Gastroesophageal sphincter (tissue), 4 donors: Measurements from ENCODE around the gene KRT35. TPM values are rescaled to one million over a fixed set of nuclear protein-coding genes. Genes with fewer than 3 reads are reported as not detected.

ENCODE experiments used
- ATAC-seq: fragments of 150-250 bp; one replicate; pipeline ENCODE4 v1.9.1; 2016; ENCODE audit warnings: mild to moderate bottlenecking, moderate library complexity
- H3K27ac ChIP-seq, 4 donors: fragments of 200-600 bp; sonication (generic) in 3 of 4; 1 replicate in 3 of 4; 2 replicates in 1 of 4; pipeline ENCODE4 v1.5.1; 2016 to 2019
- H3K27me3 ChIP-seq: fragments of 200-600 bp; sonication (generic); one replicate; pipeline ENCODE4 v1.5.1; 2019
- H3K36me3 ChIP-seq, 2 donors: fragments of 200-600 bp; sonication (generic); one replicate each; pipeline ENCODE4 v1.5.1; 2019; ENCODE audit warnings: control low read depth in 1 of 2
- H3K4me1 ChIP-seq, 3 donors: fragments of 200-600 bp; sonication (generic); 1 replicate in 2 of 3; 2 replicates in 1 of 3; pipeline ENCODE4 v1.5.1; 2016 to 2019; ENCODE audit warnings: control low read depth in 2 of 3
- H3K4me3 ChIP-seq, 2 donors: fragments of 200-600 bp; sonication (generic); one replicate each; pipeline ENCODE4 v1.5.1; 2019; ENCODE audit warnings: mild to moderate bottlenecking in 1 of 2, moderate library complexity in 1 of 2
- H3K9me3 ChIP-seq, 3 donors: fragments of 200-600 bp; sonication (generic); one replicate each; pipeline ENCODE4 v1.5.1; 2017 to 2019; ENCODE audit warnings: control low read depth in 2 of 3
- EP300 ChIP-seq: sonication (generic); formaldehyde crosslinking; IDR thresholded peaks from one replicate; pipeline ENCODE4 v1.6.1; 2017; ENCODE audit warnings: antibody characterized with exemption, mild to moderate bottlenecking
- POLR2A ChIP-seq, 2 donors: fragments of 450-650 bp; IDR thresholded peaks; one replicate each; pipeline ENCODE4 v1.6.1; 2017; ENCODE audit warnings: antibody characterized with exemption in 2 of 2, mild to moderate bottlenecking in 2 of 2, moderate library complexity in 1 of 2
- POLR2AphosphoS5 ChIP-seq: sonication (generic); formaldehyde crosslinking; IDR thresholded peaks from one replicate; pipeline ENCODE4 v1.6.1; 2017; ENCODE audit warnings: antibody characterized with exemption
- WGBS, 2 donors: methylation state at CpG; one replicate each; pipeline ENCODE4 v1.1.5; 2018; ENCODE audit warnings: low coverage in 1 of 2; 5-methylcytosine and 5-hydroxymethylcytosine counted together
- total RNA-seq, 4 donors: library from RNA; depleted of rRNA; stranded (reverse); fragments of >200 nt; gene quantifications; one replicate each; pipeline ENCODE4 v1.1.0, GENCODE V29; 2016
- TF ChIP-seq, protein P1 (sequence below), 4 experiments: fragments of 200-600 bp in 2 of 4; fragments of 450-650 bp in 2 of 4; sonication (generic) in 1 of 4; IDR thresholded peaks; one replicate each; pipeline ENCODE4 v1.5.1; 2017 to 2019; ENCODE audit warnings: antibody characterized with exemption in 4 of 4, mild to moderate bottlenecking in 2 of 4, moderate library complexity in 2 of 4

Gene KRT35
- total RNA-seq, 4 donors from 2014 or later, result not detected

DNA sequence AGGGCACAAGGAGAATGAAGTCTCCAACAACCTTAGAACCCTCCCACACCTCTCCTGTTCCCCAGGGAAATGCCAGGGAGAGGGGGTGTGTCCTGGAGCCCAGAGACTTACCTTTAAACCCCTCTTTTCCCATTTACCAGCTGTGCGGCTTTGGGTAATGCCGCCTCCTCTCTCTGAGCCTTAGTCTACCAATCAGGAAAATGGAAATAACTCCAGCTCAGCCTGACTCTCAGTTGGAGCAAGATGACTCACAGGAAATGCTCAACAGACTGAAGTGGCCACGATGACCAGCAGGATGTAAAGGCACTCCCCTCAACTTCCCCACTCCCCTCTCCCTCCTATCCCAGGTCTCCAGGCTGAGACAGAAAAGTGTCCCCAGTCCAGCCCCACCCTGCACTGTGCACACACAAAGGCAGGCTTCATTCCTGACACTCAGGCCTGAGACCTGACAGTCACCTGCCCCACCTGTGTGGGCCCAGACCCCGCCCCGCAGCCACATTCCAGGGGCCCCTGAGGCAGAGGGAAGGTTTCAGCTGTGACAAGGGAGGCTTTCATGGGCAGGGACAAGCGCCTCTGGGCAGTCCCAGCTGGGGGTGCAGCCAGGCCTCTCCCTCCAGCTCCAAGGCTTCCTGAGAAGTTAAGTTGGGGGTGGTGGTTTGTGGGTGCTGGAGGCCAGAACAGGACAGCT is 40.8 kb upstream of the KRT35 start:
- Histone ChIP-seq H3K27ac (no peak overlapping the region), H3K9me3 (no peaks in the 10 kb centered on the region), H3K4me1 (no peaks in the 10 kb centered on the region), H3K36me3 (no peaks in the 10 kb centered on the region), H3K27me3 (peaks cover 27% of the 10 kb centered on the region), H3K4me3 (no peak overlapping the region)
- 80% methylated on average over 1 of the region's 6 CpGs; no CpG with 5 or more reads in 1 of the 2 donors for WGBS, 2 donors
- TF ChIP-seq EP300 (no peak), POLR2AphosphoS5 (no peak), POLR2A (IDR thresholded peaks at IDR 0.05) (no peak)
- TF ChIP-seq, protein P1, sequence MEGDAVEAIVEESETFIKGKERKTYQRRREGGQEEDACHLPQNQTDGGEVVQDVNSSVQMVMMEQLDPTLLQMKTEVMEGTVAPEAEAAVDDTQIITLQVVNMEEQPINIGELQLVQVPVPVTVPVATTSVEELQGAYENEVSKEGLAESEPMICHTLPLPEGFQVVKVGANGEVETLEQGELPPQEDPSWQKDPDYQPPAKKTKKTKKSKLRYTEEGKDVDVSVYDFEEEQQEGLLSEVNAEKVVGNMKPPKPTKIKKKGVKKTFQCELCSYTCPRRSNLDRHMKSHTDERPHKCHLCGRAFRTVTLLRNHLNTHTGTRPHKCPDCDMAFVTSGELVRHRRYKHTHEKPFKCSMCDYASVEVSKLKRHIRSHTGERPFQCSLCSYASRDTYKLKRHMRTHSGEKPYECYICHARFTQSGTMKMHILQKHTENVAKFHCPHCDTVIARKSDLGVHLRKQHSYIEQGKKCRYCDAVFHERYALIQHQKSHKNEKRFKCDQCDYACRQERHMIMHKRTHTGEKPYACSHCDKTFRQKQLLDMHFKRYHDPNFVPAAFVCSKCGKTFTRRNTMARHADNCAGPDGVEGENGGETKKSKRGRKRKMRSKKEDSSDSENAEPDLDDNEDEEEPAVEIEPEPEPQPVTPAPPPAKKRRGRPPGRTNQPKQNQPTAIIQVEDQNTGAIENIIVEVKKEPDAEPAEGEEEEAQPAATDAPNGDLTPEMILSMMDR (IDR thresholded peaks at IDR 0.05), result no peak
- no peak for ATAC-seq

DNA sequence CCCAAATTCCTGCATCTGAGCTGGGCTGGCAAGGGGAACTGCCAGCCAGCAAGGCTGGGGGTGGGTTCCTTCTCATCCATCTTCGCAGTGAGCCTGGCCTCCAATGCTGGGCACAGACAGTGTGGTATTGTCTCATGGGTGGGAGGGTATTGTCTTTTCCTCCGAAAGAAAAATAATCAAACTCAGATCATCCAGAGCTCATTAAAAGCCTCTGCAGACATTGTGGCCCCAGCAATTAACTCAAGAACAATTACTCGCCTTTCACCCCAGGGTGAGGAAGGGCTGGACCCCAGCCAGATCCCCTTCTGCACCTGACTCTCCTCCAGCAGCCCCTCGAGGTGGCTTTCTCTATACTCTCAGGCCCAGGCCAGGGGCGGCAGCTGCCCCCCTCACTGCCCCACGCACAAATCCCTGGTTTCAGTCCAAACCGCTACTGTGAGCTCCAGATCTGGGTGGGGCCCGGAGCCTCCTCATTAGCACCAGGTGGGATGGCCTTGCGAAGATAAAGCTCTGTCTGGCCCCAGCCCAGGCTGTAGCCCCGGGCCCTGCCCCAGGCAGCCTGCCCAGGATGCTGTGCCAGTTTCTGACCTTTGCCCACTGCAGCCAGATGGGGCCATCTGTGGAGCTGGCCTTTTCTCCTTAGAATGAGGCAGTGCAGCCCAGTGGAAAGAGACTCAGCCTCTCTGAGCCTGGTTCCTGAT is 40.0 kb upstream of the KRT35 start:
- no peaks in the 10 kb centered on the region for H3K9me3 ChIP-seq
- 40% methylated on average over 1 of the region's 10 CpGs; no CpG with 5 or more reads in 1 of the 2 donors for WGBS, 2 donors
- TF ChIP-seq POLR2AphosphoS5 (no peak), POLR2A (IDR thresholded peaks at IDR 0.05) (no peak), EP300 (no peak)
- TF ChIP-seq, protein P1 (IDR thresholded peaks at IDR 0.05), result no peak
- no peak overlapping the region for H3K4me3 ChIP-seq
- H3K36me3 ChIP-seq, result no peaks in the 10 kb centered on the region
- no peaks in the 10 kb centered on the region for H3K4me1 ChIP-seq
- H3K27me3 ChIP-seq, result peaks cover 20% of the 10 kb centered on the region
- H3K27ac ChIP-seq, result no peak overlapping the region
- no peak for ATAC-seq

DNA sequence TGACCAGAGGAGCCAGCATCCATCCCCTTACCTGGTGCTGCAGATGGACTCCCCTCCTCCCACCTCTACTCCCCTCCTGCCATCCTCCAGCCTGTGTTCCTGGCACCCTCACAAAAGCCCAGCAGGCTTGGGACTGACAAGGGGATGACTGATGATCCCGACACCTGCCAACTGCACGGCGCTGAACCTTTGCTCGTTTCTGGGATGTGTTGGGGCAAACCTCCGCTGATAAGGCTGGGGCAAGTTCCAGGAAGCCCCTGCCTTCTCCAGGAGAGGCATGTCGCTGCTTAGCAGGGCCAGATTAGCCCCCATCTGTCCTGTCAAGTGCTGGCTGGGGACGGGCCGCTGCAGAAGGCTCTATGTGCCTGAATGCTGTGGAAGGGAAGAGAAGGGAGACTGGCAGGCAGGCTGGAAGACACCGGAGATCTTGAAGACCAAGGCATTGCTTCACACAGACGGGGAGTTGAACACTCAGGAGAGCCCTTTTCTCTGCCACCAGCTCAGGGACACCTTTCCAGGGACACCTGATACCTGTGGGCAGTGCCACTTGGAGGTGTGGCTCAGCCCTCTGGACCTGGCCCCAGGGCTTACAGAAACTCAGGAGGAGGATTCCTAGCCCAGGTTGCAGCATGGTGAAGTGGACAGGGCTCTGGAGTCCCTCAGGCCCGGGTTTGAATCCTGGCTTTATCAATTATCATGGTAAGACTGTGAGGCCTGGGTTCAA is 38.7 kb upstream of the KRT35 start:
- Histone ChIP-seq H3K36me3 (no peaks in the 10 kb centered on the region), H3K4me3 (no peak overlapping the region), H3K9me3 (no peaks in the 10 kb centered on the region), H3K4me1 (no peaks in the 10 kb centered on the region), H3K27me3 (peaks cover 20% of the 10 kb centered on the region), H3K27ac (no peak overlapping the region)
- no peak for ATAC-seq
- no peak for TF ChIP-seq EP300
- no peak for TF ChIP-seq POLR2AphosphoS5
- TF ChIP-seq, protein P1 (IDR thresholded peaks at IDR 0.05), result no peak
- TF ChIP-seq POLR2A (IDR thresholded peaks at IDR 0.05), result no peak
- 50 to 68% methylated on average over 1 to 3 of the region's 11 CpGs for WGBS, 2 donors

DNA sequence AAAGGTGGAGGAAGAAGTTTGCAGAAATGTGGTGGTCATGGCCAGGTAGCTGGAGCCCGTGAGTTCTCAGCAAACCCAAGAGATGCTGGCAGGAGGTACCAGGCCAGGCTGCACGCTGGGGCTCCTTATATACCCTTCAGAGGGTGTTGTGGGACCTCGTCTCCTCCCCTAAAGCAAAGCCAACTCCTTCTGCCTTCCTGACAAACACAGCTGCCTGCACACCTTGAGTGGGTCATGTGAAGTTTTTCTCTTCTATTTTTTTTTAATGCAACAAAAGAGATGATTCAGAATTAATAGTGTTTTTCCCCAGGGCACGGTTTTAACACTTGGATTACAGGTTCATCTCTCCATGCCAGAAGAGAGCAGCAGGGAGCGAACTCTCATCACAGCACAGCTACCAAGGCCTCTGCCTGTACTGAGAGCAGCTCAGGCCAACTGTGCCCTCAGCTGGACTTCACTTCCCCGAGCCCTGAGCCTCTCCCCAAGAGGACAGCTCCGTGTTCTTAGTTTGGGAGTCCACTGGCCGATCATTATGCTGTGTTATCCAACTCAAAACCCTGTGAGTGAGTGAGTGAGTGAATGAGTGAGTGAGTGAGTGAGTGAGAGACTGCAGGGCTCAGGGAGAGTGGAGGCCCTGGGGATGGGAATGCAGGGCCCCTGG is 38.0 kb upstream of the KRT35 start, which contains the start of gene KRT15:
Gene KRT15, minus strand, starts transcription at position 102 of the 661 bp plus-strand sequence. Its CDS starts 63 bp downstream, at position 39.
- ATAC-seq, result no peak
- Histone ChIP-seq H3K36me3 (no peaks in the 10 kb centered on the region), H3K27me3 (peaks cover 20% of the 10 kb centered on the region), H3K4me3 (no peak within 1 kb of the TSS), H3K9me3 (no peaks in the 10 kb centered on the region), H3K27ac (no peak within 1 kb of the TSS), H3K4me1 (no peaks in the 10 kb centered on the region)
- TF ChIP-seq, protein P1 (IDR thresholded peaks at IDR 0.05), result no peak
- no peak for TF ChIP-seq POLR2AphosphoS5
- TF ChIP-seq POLR2A (IDR thresholded peaks at IDR 0.05), result no peak
- TF ChIP-seq EP300, result no peak
- WGBS, 2 donors, result 83% methylated on average over 2 of the region's 8 CpGs; no CpG with 5 or more reads in 1 of the 2 donors
